ENCODE measurements around the gene TTC9B.

The TTC9B gene

DNA sequence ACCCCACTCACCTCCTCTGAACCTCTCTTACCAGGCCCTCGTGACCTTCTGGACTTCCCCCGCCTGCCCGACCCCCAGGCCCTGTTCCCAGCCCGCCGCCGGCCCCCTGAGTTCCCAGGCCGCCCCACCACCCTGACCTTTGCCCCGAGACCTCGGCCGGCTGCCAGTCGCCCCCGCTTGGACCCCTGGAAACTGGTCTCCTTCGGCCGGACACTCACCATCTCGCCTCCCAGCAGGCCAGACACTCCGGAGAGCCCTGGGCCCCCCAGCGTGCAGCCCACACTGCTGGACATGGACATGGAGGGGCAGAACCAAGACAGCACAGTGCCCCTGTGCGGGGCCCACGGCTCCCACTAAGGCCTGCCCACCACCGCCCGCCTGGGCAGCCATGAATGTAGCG lies 3.2 kb downstream of the TTC9B start:
- WGBS (ENCODE audit: insufficient coverage): 97% methylated on average over 14 of the region's 22 CpGs
- Histone ChIP-seq H3K4me1 (ENCODE audit: control extremely low read depth in 1 of 4, control insufficient read depth in 4 of 4, insufficient read depth in 4 of 4, low read length in 3 of 4) (peaks cover 0 to 7% (median 0%) of the 10 kb centered on the region in 4 experiments), H3K27me3 (replicated peaks in 2 of 5; ENCODE audit: control insufficient read depth in 4 of 5, insufficient read depth in 5 of 5, low read length in 4 of 5) (peaks cover 4 to 42% (median 22%) of the 10 kb centered on the region in 5 experiments), H3K9me3 (ENCODE audit: control extremely low read depth in 1 of 5, control insufficient read depth in 4 of 5, insufficient read depth in 2 of 5, low read depth in 1 of 5, low read length in 4 of 5) (no peaks in the 10 kb centered on the region), H3K36me3 (ENCODE audit: control insufficient read depth in 4 of 4, insufficient read depth in 4 of 4, low read length in 3 of 4) (peaks cover 0 to 10% (median 4%) of the 10 kb centered on the region in 4 experiments), H3K27ac (ENCODE audit: insufficient read depth in 1 of 2, low read depth in 1 of 2, low read length in 2 of 2, poor library complexity in 1 of 2, severe bottlenecking in 2 of 2) (no peak overlapping the region), H3K4me3 (ENCODE audit: control insufficient read depth in 1 of 7, extremely low read depth in 1 of 7, insufficient read depth in 4 of 7, low read depth in 2 of 7, low read length in 6 of 7) (no peak overlapping the region)
- POLR2A ChIA-PET: no interaction called here
- no peak for DNase-seq
- CTCF ChIA-PET: no interaction called here

DNA sequence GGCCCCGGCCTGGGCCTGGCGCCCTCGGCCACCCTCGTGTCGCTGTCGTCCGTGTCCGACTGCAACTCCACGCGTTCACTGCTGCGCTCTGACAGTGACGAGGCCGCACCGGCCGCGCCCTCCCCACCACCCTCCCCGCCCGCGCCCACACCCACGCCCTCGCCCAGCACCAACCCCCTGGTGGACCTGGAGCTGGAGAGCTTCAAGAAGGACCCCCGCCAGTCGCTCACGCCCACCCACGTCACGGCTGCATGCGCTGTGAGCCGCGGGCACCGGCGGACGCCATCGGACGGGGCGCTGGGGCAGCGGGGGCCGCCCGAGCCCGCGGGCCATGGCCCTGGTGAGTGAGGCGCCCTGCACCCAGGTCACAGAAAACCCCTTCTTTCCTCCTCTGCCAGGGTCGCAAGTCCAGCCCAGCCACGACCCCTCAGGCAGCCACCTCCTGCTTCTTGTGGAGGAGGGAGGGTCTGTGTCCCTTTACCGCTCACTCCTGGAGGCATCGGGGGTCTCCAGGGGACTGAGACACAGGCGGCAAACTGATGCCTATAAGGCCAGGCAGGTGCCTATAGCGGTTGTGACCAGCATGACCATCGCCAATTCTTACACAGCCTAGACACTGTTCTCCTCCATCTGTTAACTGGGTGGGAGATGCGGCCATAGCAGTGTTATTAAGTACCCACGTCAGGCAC lies 4.2 kb downstream of the TTC9B start:
- Histone ChIP-seq H3K9me3 (ENCODE audit: control extremely low read depth in 1 of 5, control insufficient read depth in 4 of 5, insufficient read depth in 2 of 5, low read depth in 1 of 5, low read length in 4 of 5) (no peaks in the 10 kb centered on the region), H3K36me3 (ENCODE audit: control insufficient read depth in 4 of 4, insufficient read depth in 4 of 4, low read length in 3 of 4) (peaks cover 0 to 11% (median 5%) of the 10 kb centered on the region in 4 experiments), H3K27me3 (replicated peaks in 2 of 5; ENCODE audit: control insufficient read depth in 4 of 5, insufficient read depth in 5 of 5, low read length in 4 of 5) (peaks cover 0 to 33% (median 16%) of the 10 kb centered on the region in 5 experiments), H3K4me1 (ENCODE audit: control extremely low read depth in 1 of 4, control insufficient read depth in 4 of 4, insufficient read depth in 4 of 4, low read length in 3 of 4) (peaks cover 0 to 7% (median 0%) of the 10 kb centered on the region in 4 experiments), H3K27ac (ENCODE audit: insufficient read depth in 1 of 2, low read depth in 1 of 2, low read length in 2 of 2, poor library complexity in 1 of 2, severe bottlenecking in 2 of 2) (no peak overlapping the region), H3K4me3 (ENCODE audit: control insufficient read depth in 1 of 7, extremely low read depth in 1 of 7, insufficient read depth in 4 of 7, low read depth in 2 of 7, low read length in 6 of 7) (no peak overlapping the region)
- ChIA-PET CTCF (no interaction called here), POLR2A (no interaction called here)
- 94% methylated on average over 41 of the region's 50 CpGs for WGBS (ENCODE audit: insufficient coverage)
- DNase-seq: no peak

DNA sequence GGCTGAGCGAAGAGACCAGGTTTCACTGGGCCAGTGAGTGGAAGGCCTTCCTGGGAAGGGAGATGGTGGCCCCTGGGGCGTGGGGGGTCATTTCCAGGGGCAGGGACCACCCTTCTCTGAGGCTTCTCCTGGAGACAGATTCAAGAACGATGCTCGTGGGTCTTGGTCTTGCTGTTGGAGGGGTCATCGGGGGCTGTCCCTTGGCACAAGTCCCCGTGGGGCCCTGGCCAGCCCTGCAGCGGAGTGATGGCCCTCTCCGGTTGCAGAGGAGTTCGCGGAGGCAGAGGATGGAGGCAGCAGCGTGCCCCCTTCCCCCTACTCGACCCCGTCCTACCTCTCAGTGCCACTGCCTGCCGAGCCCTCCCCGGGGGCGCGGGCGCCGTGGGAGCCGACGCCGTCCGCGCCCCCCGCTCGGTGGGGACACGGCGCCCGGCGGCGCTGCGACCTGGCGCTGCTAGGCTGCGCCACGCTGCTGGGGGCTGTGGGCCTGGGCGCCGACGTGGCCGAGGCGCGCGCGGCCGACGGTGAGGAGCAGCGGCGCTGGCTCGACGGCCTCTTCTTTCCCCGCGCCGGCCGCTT lies 4.8 kb downstream of the TTC9B start:
- no peak overlapping the region for H3K4me3 ChIP-seq (ENCODE audit: control insufficient read depth in 1 of 7, extremely low read depth in 1 of 7, insufficient read depth in 4 of 7, low read depth in 2 of 7, low read length in 6 of 7)
- CTCF ChIA-PET: no interaction called here
- DNase-seq: no peak

DNA sequence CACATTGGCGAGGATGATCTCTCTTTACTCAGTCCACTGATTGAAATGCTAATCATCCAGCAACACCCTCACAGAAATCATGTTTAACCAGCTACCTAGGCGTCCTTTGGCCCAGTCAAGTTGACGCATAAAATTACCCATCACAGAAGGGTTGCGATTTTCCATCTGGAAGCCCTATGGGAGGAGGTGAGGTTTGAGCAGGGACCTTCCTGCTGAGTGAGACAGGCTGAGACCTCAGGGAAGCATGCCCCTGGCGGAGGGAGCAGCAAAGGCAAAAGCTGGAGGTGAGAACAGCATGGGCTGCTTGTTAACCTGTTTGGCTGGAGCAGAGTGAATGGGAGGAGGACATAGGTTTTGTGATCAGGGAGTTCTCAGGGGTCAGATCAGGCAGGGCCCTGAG lies 7.3 kb downstream of the TTC9B start:
- ChIA-PET POLR2A (no interaction called here), CTCF (interaction anchor here (0.7 to 1.1 kb wide), 2 partner anchors 71 to 626 kb away, joined by 3 to 4 read pairs; no protein-coding TSS in a partner anchor)
- Histone ChIP-seq H3K27me3 (replicated peaks in 2 of 5; ENCODE audit: control insufficient read depth in 4 of 5, insufficient read depth in 5 of 5, low read length in 4 of 5) (peaks cover 0 to 2% (median 1%) of the 10 kb centered on the region in 5 experiments), H3K9me3 (ENCODE audit: control extremely low read depth in 1 of 5, control insufficient read depth in 4 of 5, insufficient read depth in 2 of 5, low read depth in 1 of 5, low read length in 4 of 5) (no peaks in the 10 kb centered on the region), H3K4me1 (ENCODE audit: control extremely low read depth in 1 of 4, control insufficient read depth in 4 of 4, insufficient read depth in 4 of 4, low read length in 3 of 4) (no peaks in the 10 kb centered on the region), H3K36me3 (ENCODE audit: control insufficient read depth in 4 of 4, insufficient read depth in 4 of 4, low read length in 3 of 4) (peaks cover 0 to 20% (median 5%) of the 10 kb centered on the region in 4 experiments), H3K4me3 (ENCODE audit: control insufficient read depth in 1 of 7, extremely low read depth in 1 of 7, insufficient read depth in 4 of 7, low read depth in 2 of 7, low read length in 6 of 7) (no peak overlapping the region), H3K27ac (ENCODE audit: insufficient read depth in 1 of 2, low read depth in 1 of 2, low read length in 2 of 2, poor library complexity in 1 of 2, severe bottlenecking in 2 of 2) (no peak overlapping the region)
- no peak for DNase-seq
- 100% methylated on average over 3 of the region's 5 CpGs for WGBS (ENCODE audit: insufficient coverage)

More for the DNA sequence above, 4.8 kb downstream of the TTC9B start:
- POLR2A ChIA-PET: no interaction called here
- Histone ChIP-seq H3K36me3 (ENCODE audit: control insufficient read depth in 4 of 4, insufficient read depth in 4 of 4, low read length in 3 of 4) (peaks cover 0 to 17% (median 5%) of the 10 kb centered on the region in 4 experiments), H3K27me3 (replicated peaks in 2 of 5; ENCODE audit: control insufficient read depth in 4 of 5, insufficient read depth in 5 of 5, low read length in 4 of 5) (peaks cover 0 to 26% (median 16%) of the 10 kb centered on the region in 5 experiments), H3K4me1 (ENCODE audit: control extremely low read depth in 1 of 4, control insufficient read depth in 4 of 4, insufficient read depth in 4 of 4, low read length in 3 of 4) (peaks cover 0 to 7% (median 0%) of the 10 kb centered on the region in 4 experiments), H3K27ac (ENCODE audit: insufficient read depth in 1 of 2, low read depth in 1 of 2, low read length in 2 of 2, poor library complexity in 1 of 2, severe bottlenecking in 2 of 2) (no peak overlapping the region), H3K9me3 (ENCODE audit: control extremely low read depth in 1 of 5, control insufficient read depth in 4 of 5, insufficient read depth in 2 of 5, low read depth in 1 of 5, low read length in 4 of 5) (no peaks in the 10 kb centered on the region)
- WGBS (ENCODE audit: insufficient coverage): 97% methylated on average over 48 of the region's 53 CpGs

DNA sequence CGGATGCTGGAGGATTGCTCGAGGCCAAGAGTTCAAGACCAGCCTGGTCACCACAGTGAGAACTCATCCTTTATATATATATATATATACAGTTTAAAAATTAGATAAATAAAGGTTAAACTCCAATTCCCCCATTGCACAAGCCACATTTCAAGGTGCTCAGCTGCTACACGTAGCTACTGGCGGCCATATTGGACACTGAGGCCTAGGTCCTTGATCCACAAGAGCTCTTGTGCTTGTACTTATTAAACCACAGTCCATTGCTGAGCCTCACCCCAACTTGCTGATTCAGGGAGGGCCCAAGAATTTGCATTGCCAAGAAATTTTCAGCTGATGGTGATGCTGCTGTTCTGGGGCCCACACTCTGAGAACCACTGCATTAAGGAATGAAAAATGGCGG lies 9.6 kb downstream of the TTC9B start:
- Histone ChIP-seq H3K9me3 (ENCODE audit: control extremely low read depth in 1 of 5, control insufficient read depth in 4 of 5, insufficient read depth in 2 of 5, low read depth in 1 of 5, low read length in 4 of 5) (no peaks in the 10 kb centered on the region), H3K4me1 (ENCODE audit: control extremely low read depth in 1 of 4, control insufficient read depth in 4 of 4, insufficient read depth in 4 of 4, low read length in 3 of 4) (no peaks in the 10 kb centered on the region), H3K4me3 (ENCODE audit: control insufficient read depth in 1 of 7, extremely low read depth in 1 of 7, insufficient read depth in 4 of 7, low read depth in 2 of 7, low read length in 6 of 7) (no peak overlapping the region), H3K27me3 (replicated peaks in 2 of 5; ENCODE audit: control insufficient read depth in 4 of 5, insufficient read depth in 5 of 5, low read length in 4 of 5) (no peaks in the 10 kb centered on the region), H3K36me3 (ENCODE audit: control insufficient read depth in 4 of 4, insufficient read depth in 4 of 4, low read length in 3 of 4) (peaks cover 0 to 31% (median 9%) of the 10 kb centered on the region in 4 experiments), H3K27ac (ENCODE audit: insufficient read depth in 1 of 2, low read depth in 1 of 2, low read length in 2 of 2, poor library complexity in 1 of 2, severe bottlenecking in 2 of 2) (no peak overlapping the region)
- POLR2A ChIA-PET: interaction anchor here (0.5 kb wide), 1 partner anchor 24 kb away, joined by 4 read pairs; no protein-coding TSS in a partner anchor
- CTCF ChIA-PET: interaction anchor here (0.9 kb wide), 1 partner anchor 18 kb away, joined by 3 read pairs; no protein-coding TSS in a partner anchor
- DNase-seq: no peak
- 100% methylated on average over 3 of the region's 5 CpGs for WGBS (ENCODE audit: insufficient coverage)

DNA sequence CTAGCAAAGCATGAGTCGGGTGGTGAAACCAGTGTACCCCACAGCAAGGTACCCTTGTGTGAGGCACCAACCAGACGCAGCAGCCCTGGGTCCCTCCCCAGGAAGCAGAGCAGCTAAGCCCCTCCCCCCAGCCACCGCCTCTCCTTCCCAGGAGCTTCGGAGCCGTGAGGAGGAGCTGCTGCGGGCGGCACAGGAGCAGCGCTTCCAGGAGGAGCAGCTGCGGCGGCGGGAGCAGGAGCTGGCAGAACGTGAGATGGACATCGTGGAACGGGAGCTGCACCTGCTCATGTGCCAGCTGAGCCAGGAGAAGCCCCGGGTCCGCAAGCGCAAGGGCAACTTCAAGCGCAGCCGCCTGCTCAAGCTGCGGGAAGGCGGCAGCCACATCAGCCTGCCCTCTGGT lies 12.4 kb downstream of the TTC9B start:
- Histone ChIP-seq H3K4me3 (ENCODE audit: control insufficient read depth in 1 of 7, extremely low read depth in 1 of 7, insufficient read depth in 4 of 7, low read depth in 2 of 7, low read length in 6 of 7) (no peak overlapping the region), H3K4me1 (ENCODE audit: control extremely low read depth in 1 of 4, control insufficient read depth in 4 of 4, insufficient read depth in 4 of 4, low read length in 3 of 4) (no peaks in the 10 kb centered on the region), H3K27ac (ENCODE audit: insufficient read depth in 1 of 2, low read depth in 1 of 2, low read length in 2 of 2, poor library complexity in 1 of 2, severe bottlenecking in 2 of 2) (no peak overlapping the region), H3K27me3 (replicated peaks in 2 of 5; ENCODE audit: control insufficient read depth in 4 of 5, insufficient read depth in 5 of 5, low read length in 4 of 5) (no peaks in the 10 kb centered on the region), H3K9me3 (ENCODE audit: control extremely low read depth in 1 of 5, control insufficient read depth in 4 of 5, insufficient read depth in 2 of 5, low read depth in 1 of 5, low read length in 4 of 5) (no peaks in the 10 kb centered on the region), H3K36me3 (ENCODE audit: control insufficient read depth in 4 of 4, insufficient read depth in 4 of 4, low read length in 3 of 4) (peaks cover 0 to 32% (median 7%) of the 10 kb centered on the region in 4 experiments)
- WGBS (ENCODE audit: insufficient coverage): 98% methylated on average over 18 of the region's 21 CpGs
- no peak for DNase-seq
- ChIA-PET CTCF (interaction anchor here (1.0 kb wide), 1 partner anchor 61 kb away, joined by 3 read pairs; no protein-coding TSS in a partner anchor), POLR2A (no interaction called here)

DNA sequence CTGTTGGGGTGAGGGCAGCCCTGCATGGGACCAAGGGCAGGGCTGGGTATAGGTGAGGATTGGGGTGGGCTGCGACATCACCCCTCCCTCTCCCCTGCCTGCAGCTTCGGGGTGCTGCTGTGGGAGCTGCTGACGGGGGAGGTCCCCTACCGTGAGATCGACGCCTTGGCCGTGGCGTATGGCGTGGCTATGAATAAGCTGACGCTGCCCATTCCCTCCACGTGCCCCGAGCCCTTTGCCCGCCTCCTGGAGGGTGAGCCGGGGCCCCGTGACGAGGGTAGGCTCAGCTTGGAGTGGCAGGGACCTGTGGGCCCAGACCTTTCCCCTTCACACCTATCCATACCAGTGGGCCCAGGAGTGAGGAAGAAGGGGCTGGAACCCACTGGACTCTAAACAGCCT lies 13.8 kb downstream of the TTC9B start:
- 98% methylated on average over 11 of the region's 16 CpGs for WGBS (ENCODE audit: insufficient coverage)

More for the DNA sequence above, 13.8 kb downstream of the TTC9B start:
- no peak overlapping the region for H3K27ac ChIP-seq (ENCODE audit: insufficient read depth in 1 of 2, low read depth in 1 of 2, low read length in 2 of 2, poor library complexity in 1 of 2, severe bottlenecking in 2 of 2)
- POLR2A ChIA-PET: no interaction called here
- no peak overlapping the region for H3K4me3 ChIP-seq (ENCODE audit: control insufficient read depth in 1 of 7, extremely low read depth in 1 of 7, insufficient read depth in 4 of 7, low read depth in 2 of 7, low read length in 6 of 7)
- H3K36me3 ChIP-seq (ENCODE audit: control insufficient read depth in 4 of 4, insufficient read depth in 4 of 4, low read length in 3 of 4): peaks cover 0 to 30% (median 5%) of the 10 kb centered on the region in 4 experiments
- no peaks in the 10 kb centered on the region for H3K9me3 ChIP-seq (ENCODE audit: control extremely low read depth in 1 of 5, control insufficient read depth in 4 of 5, insufficient read depth in 2 of 5, low read depth in 1 of 5, low read length in 4 of 5)
- CTCF ChIA-PET: no interaction called here
- H3K4me1 ChIP-seq (ENCODE audit: control extremely low read depth in 1 of 4, control insufficient read depth in 4 of 4, insufficient read depth in 4 of 4, low read length in 3 of 4): no peaks in the 10 kb centered on the region
- DNase-seq: no peak
- no peaks in the 10 kb centered on the region for H3K27me3 ChIP-seq (replicated peaks in 2 of 5; ENCODE audit: control insufficient read depth in 4 of 5, insufficient read depth in 5 of 5, low read length in 4 of 5)
